HCT116 (cell line): ENCODE data around the gene FOXP1.

ENCODE experiments used
- ATF3 ChIP-seq: IDR thresholded peaks from 2 replicates; pipeline ENCODE4 v1.6.1; 2012
- CTCF ChIP-seq, 3 experiments: fragments of 200-600 bp in 1 of 3; sonication (generic) in 1 of 3; IDR thresholded peaks in 2 of 3; conservative IDR thresholded peaks in 1 of 3; 2 replicates each; pipeline ENCODE4 v1.5.1; 2012 to 2017; ENCODE audit warnings: low read depth in 2 of 3, low read length in 2 of 3, antibody characterized with exemption in 1 of 3, borderline replicate concordance in 1 of 3, control low read depth in 1 of 3, mild to moderate bottlenecking in 1 of 3, mixed read lengths in 1 of 3, mixed run types in 1 of 3, moderate library complexity in 1 of 3; ENCODE audit not compliant: insufficient read depth in 1 of 3
- TCF7L2 ChIP-seq: IDR thresholded peaks from 2 replicates; pipeline ENCODE4 v1.7.0; 2011; ENCODE audit warnings: borderline replicate concordance, inconsistent platforms; ENCODE audit not compliant: insufficient read depth, insufficient read length; ENCODE audit errors: extremely low read depth

- TF ChIP-seq ATF3 (no peak), TCF7L2 (no peak), CTCF (IDR thresholded peaks at IDR 0.05 in 2 of 3, conservative IDR thresholded peaks at IDR 0.05 in 1 of 3; ENCODE audit: borderline replicate concordance in 1 of 3, insufficient read depth in 1 of 3, low read depth in 2 of 3, low read length in 2 of 3) (no peak)
Measured at GRCh38 chr3:71128961-71129360, 454.6 kb downstream of the FOXP1 start.
